H1 (cell line): ENCODE measurements around the gene ADGRL3. TPM values are rescaled to one million over a fixed set of nuclear protein-coding genes. Genes with fewer than 3 reads are reported as not detected.

Experiments used
- CTCF ChIA-PET: fragments of 300-600 bp; sonication (Branson Sonifier 250); formaldehyde crosslinking; loops from one replicate; lab custom pipeline; 2021; ENCODE audit not compliant: partially characterized antibody; lab: Charles Lee
- POLR2A ChIA-PET: fragments of 300-600 bp; sonication (Branson Sonifier 250); formaldehyde crosslinking; loops from one replicate; lab custom pipeline; 2021; ENCODE audit warnings: inconsistent platforms; ENCODE audit not compliant: partially characterized antibody; lab: Charles Lee
- DNase-seq, 2 experiments: peaks; one replicate each; pipeline versions ENCODE4 v3.0.0 to v3.0.0-alpha.2; 2010 to 2022; ENCODE audit warnings: low spot score in 2 of 2, low read depth in 1 of 2, mixed read lengths in 1 of 2
- FAIRE-seq: peaks from 2 replicates; lab custom pipeline; 2011; peaks lifted over from hg19 to GRCh38; lab: Jason Lieb, UNC
- H2AFZ ChIP-seq: 2 replicates; pipeline ENCODE4 v1.8.1; 2012; ENCODE audit warnings: low read length, inconsistent platforms
- H2AK5ac ChIP-seq: 2 replicates; pipeline ENCODE4 v1.6.1; 2013; ENCODE audit warnings: low read depth, low read length
- H2BK120ac ChIP-seq: replicated peaks from 2 replicates; pipeline ENCODE3; 2013; ENCODE audit warnings: low read depth, low read length, inconsistent platforms
- H2BK12ac ChIP-seq: 2 replicates; pipeline ENCODE4 v1.6.1; 2013; ENCODE audit warnings: low read depth, low read length
- H2BK15ac ChIP-seq: 2 replicates; pipeline ENCODE4 v1.6.1; 2013; ENCODE audit warnings: low read length
- H2BK20ac ChIP-seq: 2 replicates; pipeline ENCODE4 v1.6.1; 2013; ENCODE audit warnings: low read length
- H2BK5ac ChIP-seq: 2 replicates; pipeline ENCODE4 v1.6.1; 2013; ENCODE audit warnings: low read depth, low read length
- H3K14ac ChIP-seq: 2 replicates; pipeline ENCODE4 v1.6.1; 2013; ENCODE audit warnings: inconsistent platforms; ENCODE audit not compliant: insufficient read length
- H3K18ac ChIP-seq: 2 replicates; pipeline ENCODE4 v1.6.1; 2013; ENCODE audit warnings: low read length; ENCODE audit errors: extremely low read depth
- H3K23ac ChIP-seq: 2 replicates; pipeline ENCODE4 v1.6.1; 2013; ENCODE audit warnings: inconsistent platforms; ENCODE audit not compliant: insufficient read length
- H3K23me2 ChIP-seq: 2 replicates; pipeline ENCODE4 v1.6.1; 2013; ENCODE audit warnings: low read depth, low read length
- H3K27ac ChIP-seq: 2 replicates; pipeline ENCODE4 v1.6.1; 2011; ENCODE audit warnings: low read depth, low read length, inconsistent platforms
- H3K27me3 ChIP-seq, 4 experiments: replicated peaks in 1 of 4; 1 replicate in 1 of 4; 2 replicates in 3 of 4; pipeline versions ENCODE4 v1.6.1 to v1.8.1; 2011 to 2013; ENCODE audit warnings: low read length in 3 of 4, mild to moderate bottlenecking in 3 of 4, inconsistent platforms in 2 of 4, mixed read lengths in 2 of 4, moderate library complexity in 1 of 4; ENCODE audit not compliant: control insufficient read depth in 3 of 4, insufficient read depth in 3 of 4; ENCODE audit errors: extremely low read depth in 1 of 4
- H3K36me3 ChIP-seq, 4 experiments: 2 replicates each; pipeline versions ENCODE4 v1.6.1 to v1.8.1; 2011 to 2013; ENCODE audit warnings: mild to moderate bottlenecking in 4 of 4, low read length in 3 of 4, moderate library complexity in 2 of 4, control low read depth in 1 of 4, inconsistent platforms in 1 of 4; ENCODE audit not compliant: insufficient read depth in 4 of 4, control insufficient read depth in 2 of 4
- H3K4ac ChIP-seq: replicated peaks from 2 replicates; pipeline ENCODE3; 2013; ENCODE audit warnings: low read length, low read depth, mixed read lengths, inconsistent platforms; ENCODE audit not compliant: insufficient read length
- H3K4me1 ChIP-seq, 4 experiments: replicated peaks in 1 of 4; 1 replicate in 1 of 4; 2 replicates in 3 of 4; pipeline versions ENCODE4 v1.6.1 to v1.8.1; 2011 to 2013; ENCODE audit warnings: low read length in 3 of 4, inconsistent platforms in 2 of 4, mixed read lengths in 1 of 4; ENCODE audit not compliant: insufficient read depth in 4 of 4, control insufficient read depth in 3 of 4
- H3K4me2 ChIP-seq, 2 experiments: 2 replicates each; pipeline versions ENCODE4 v1.6.1 to v1.8.1; 2011 to 2013; ENCODE audit warnings: low read depth in 2 of 2, low read length in 2 of 2, control low read depth in 1 of 2, inconsistent platforms in 1 of 2, mild to moderate bottlenecking in 1 of 2; ENCODE audit not compliant: insufficient read depth in 1 of 2
- H3K4me3 ChIP-seq, 4 experiments: fragments of 200-600, 300-600 bp in 1 of 4; sonication (generic), shearing (Covaris generic), sonication (Bioruptor Twin) in 1 of 4; 2 replicates each; pipeline versions ENCODE4 v1.5.1 to v1.8.1; 2011 to 2016; ENCODE audit warnings: low read length in 4 of 4, low read depth in 3 of 4, control low read depth in 2 of 4, inconsistent platforms in 2 of 4, mild to moderate bottlenecking in 2 of 4, mixed read lengths in 1 of 4, moderate library complexity in 1 of 4; ENCODE audit not compliant: insufficient read depth in 2 of 4; ENCODE audit errors: extremely low read depth in 1 of 4
- H3K56ac ChIP-seq: replicated peaks from 2 replicates; pipeline ENCODE3; 2013; ENCODE audit warnings: low read depth, mild to moderate bottlenecking, mixed read lengths, low read length, inconsistent platforms; ENCODE audit not compliant: insufficient read length
- H3K79me1 ChIP-seq: 2 replicates; pipeline ENCODE4 v1.6.1; 2013; ENCODE audit warnings: low read depth, low read length, control low read depth
- H3K79me2 ChIP-seq, 2 experiments: 2 replicates each; pipeline versions ENCODE4 v1.6.1 to v1.8.1; 2012 to 2013; ENCODE audit warnings: low read length in 2 of 2, mild to moderate bottlenecking in 2 of 2, inconsistent platforms in 1 of 2; ENCODE audit not compliant: insufficient read depth in 2 of 2, control insufficient read depth in 1 of 2
- H3K9ac ChIP-seq, 4 experiments: replicated peaks in 1 of 4; 1 replicate in 1 of 4; 2 replicates in 3 of 4; pipeline versions ENCODE4 v1.6.1 to v1.8.1; 2011 to 2013; ENCODE audit warnings: low read depth in 3 of 4, low read length in 3 of 4, control low read depth in 2 of 4, mild to moderate bottlenecking in 2 of 4, moderate library complexity in 2 of 4, inconsistent platforms in 1 of 4; ENCODE audit errors: extremely low read depth in 1 of 4
- H3K9me3 ChIP-seq, 2 experiments: 2 replicates each; pipeline versions ENCODE4 v1.6.1 to v1.8.1; 2012 to 2013; ENCODE audit warnings: mild to moderate bottlenecking in 2 of 2, moderate library complexity in 2 of 2, control low read depth in 1 of 2, inconsistent platforms in 1 of 2, low read depth in 1 of 2, low read length in 1 of 2, mixed read lengths in 1 of 2; ENCODE audit not compliant: insufficient read depth in 2 of 2
- H4K20me1 ChIP-seq, 2 experiments: replicated peaks in 1 of 2; 2 replicates each; pipeline versions ENCODE3 to v1.8.1; 2011 to 2013; ENCODE audit warnings: inconsistent platforms in 2 of 2, low read length in 2 of 2, mild to moderate bottlenecking in 1 of 2; ENCODE audit not compliant: insufficient read depth in 2 of 2, control insufficient read depth in 1 of 2
- H4K5ac ChIP-seq: 2 replicates; pipeline ENCODE4 v1.6.1; 2013; ENCODE audit warnings: low read length, low read depth, mixed read lengths, inconsistent platforms; ENCODE audit not compliant: insufficient read length
- H4K8ac ChIP-seq: 2 replicates; pipeline ENCODE4 v1.8.0; 2013; ENCODE audit warnings: mild to moderate bottlenecking, moderate library complexity, low read length, inconsistent platforms; ENCODE audit not compliant: insufficient read depth; ENCODE audit errors: extremely low read depth
- H4K91ac ChIP-seq: replicated peaks from 2 replicates; pipeline ENCODE3; 2013; ENCODE audit warnings: low read length, mixed read lengths, inconsistent platforms; ENCODE audit not compliant: insufficient read length
- RNF2 ChIP-seq: fragments of 200-900, 300-1000 bp; sonication (generic); IDR thresholded peaks from 2 replicates; pipeline ENCODE4 v1.7.1; 2016; ENCODE audit warnings: borderline replicate concordance, low read depth, mild to moderate bottlenecking, antibody characterized with exemption, low read length; ENCODE audit not compliant: poor library complexity, severe bottlenecking; ENCODE audit errors: missing control alignments
- TCF12 ChIP-seq: IDR thresholded peaks from 2 replicates; pipeline ENCODE4 v1.6.1; 2011; ENCODE audit warnings: low read depth, mild to moderate bottlenecking, low read length
- WGBS, 2 experiments: shearing (Covaris generic) in 1 of 2; methylation state at CpG; one replicate each; pipeline versions ENCODE4 v1.1.6 to v1.1.7; 2013 to 2015; ENCODE audit warnings: low lambda C conversion rate in 2 of 2, mixed read lengths in 2 of 2, inconsistent platforms in 1 of 2, low coverage in 1 of 2, missing lambda C conversion rate in 1 of 2; ENCODE audit not compliant: insufficient replicate concordance in 2 of 2, insufficient coverage in 1 of 2, insufficient read length in 1 of 2; ENCODE audit errors: extremely low coverage in 1 of 2, missing lambda C conversion rate in 1 of 2; 5-methylcytosine and 5-hydroxymethylcytosine counted together
- polyA plus RNA-seq, 7 experiments: library from polyadenylated mRNA; depleted of rRNA in 3 of 7; stranded (reverse) in 5 of 7; unstranded in 2 of 7; fragments of >200 nt in 5 of 7; fragments of 200-250 nt in 2 of 7; gene quantifications; 1 replicate in 5 of 7; 2 replicates in 1 of 7; 4 replicates in 1 of 7; pipeline versions ENCODE4 v1.2.1 to v1.2.3, GENCODE V29; 2011 to 2013; ENCODE audit warnings: missing spikeins in 2 of 7, mixed read lengths in 2 of 7
- total RNA-seq: library from RNA; stranded (reverse); fragmentation: NEBNext Ultra II Directional; extraction: Animal tissue kit (Norgen Biotek cat#: 25700); gene quantifications from 2 replicates; pipeline ENCODE4 v1.2.1, GENCODE V29; 2021

Gene ADGRL3
- total and polyA plus RNA-seq, 2 of the 8 experiments (the other 6 are each of a cell fraction or from before 2014, with no cell fraction given): 6.6 to 13.0 TPM

- no peaks in the 10 kb centered on the region; a peak in 2 of 8 replicates for H3K36me3 ChIP-seq
- peak overlapping the region; percentile 61; the same call in 1 of the 2 replicates for H3K27ac ChIP-seq
- H3K79me1 ChIP-seq: no peaks in the 10 kb centered on the region
- no peak overlapping the region for H4K5ac ChIP-seq
- H4K20me1 ChIP-seq: no peaks in the 10 kb centered on the region
- ChIA-PET CTCF (interaction anchor here (0.6 kb wide), 1 partner anchor 45 kb away, joined by 3 read pairs; no protein-coding TSS in a partner anchor), POLR2A (interaction anchor here (0.8 to 4.8 kb wide), 3 partner anchors 11 to 17 kb away, joined by 3 to 37 read pairs (median 4); no protein-coding TSS in a partner anchor)
- no peaks in the 10 kb centered on the region for H3K23me2 ChIP-seq
- H2BK12ac ChIP-seq: no peak overlapping the region
- H3K27me3 ChIP-seq: no peaks in the 10 kb centered on the region
- H3K18ac ChIP-seq: no peak overlapping the region; the same call in 1 of the 2 replicates
- peak overlapping the region; percentile 1; the same call in 1 of the 2 replicates for H2BK20ac ChIP-seq
- no peak overlapping the region for H3K4ac ChIP-seq
- H3K79me2 ChIP-seq: peaks cover 0 to 13% of the 10 kb centered on the region in 2 experiments; a peak in 2 of 4 replicates
- no peak overlapping the region for H3K23ac ChIP-seq
- no peak for TF ChIP-seq RNF2
- peak; percentile 55; the same call in 1 of the 2 replicates for TF ChIP-seq TCF12
- H2BK15ac ChIP-seq: no peak overlapping the region
- peak overlapping the region; percentile 1; the same call in 1 of the 2 replicates for H4K8ac ChIP-seq
- peak overlapping the region; percentile 30; the same call in 1 of the 2 replicates for H2BK5ac ChIP-seq
- no peak overlapping the region for H2AK5ac ChIP-seq
- H3K4me3 ChIP-seq: peak overlapping the region in 1 of 4 experiments; percentile 25; a peak in 1 of 8 replicates
- no peak overlapping the region for H3K56ac ChIP-seq
- H3K4me2 ChIP-seq: peak overlapping the region; percentile 20 to 39; a peak in 3 of 4 replicates
- DNase-seq (no peak), FAIRE-seq (peak; percentile 82)
- H2AFZ ChIP-seq: no peak overlapping the region
- H2BK120ac ChIP-seq: no peak overlapping the region
- H3K9me3 ChIP-seq: peaks cover 0 to 6% of the 10 kb centered on the region in 2 experiments; a peak in 1 of 4 replicates
- H3K9ac ChIP-seq: no peak overlapping the region
- no peak overlapping the region for H3K14ac ChIP-seq
- H3K4me1 ChIP-seq: peaks cover 3 to 14% (median 11%) of the 10 kb centered on the region in 4 experiments; a peak in 5 of 7 replicates
- H4K91ac ChIP-seq: no peak overlapping the region
- WGBS, 2 experiments: 27% methylated on average over 7 of the region's 7 CpGs; no CpG with 5 or more reads in 1 of the 2 experiments
Observed at GRCh38 chr4:61773655-61774245, 573.6 kb downstream of the ADGRL3 start.
